ENCODE measurements around the gene CFAP92.
"Not testable (repeated sequence)": the region's sequence is repeated elsewhere in the genome, so short reads cannot be mapped to it uniquely, and the experiment has no call there.

Gene CFAP92

GRCh38 chr3:128878011-128878457, 115.8 kb downstream of the CFAP92 start:
- Mint-ChIP-seq H3K27me3 (no peaks in the 10 kb centered on the region), H3K4me3 (peak overlapping the region; percentile 90), H3K9me3 (no peaks in the 10 kb centered on the region), H3K27ac (peak overlapping the region; percentile 98), H3K4me1 (ENCODE audit: low read depth) (peaks cover 62% of the 10 kb centered on the region), H3K36me3 (ENCODE audit: low read depth) (peaks cover 54% of the 10 kb centered on the region)
- no peak for DNase-seq

GRCh38 chr3:128875556-128876120, 118.2 kb downstream of the CFAP92 start:
- Mint-ChIP-seq H3K9me3 (no peaks in the 10 kb centered on the region), H3K27me3 (no peaks in the 10 kb centered on the region), H3K27ac (peak overlapping the region; percentile 12), H3K36me3 (ENCODE audit: low read depth) (peaks cover 30% of the 10 kb centered on the region), H3K4me3 (no peak overlapping the region), H3K4me1 (ENCODE audit: low read depth) (peaks cover 38% of the 10 kb centered on the region)
- DNase-seq: peak; percentile 72

GRCh38 chr3:128874481-128875180, 119.2 kb downstream of the CFAP92 start:
- H3K9me3 Mint-ChIP-seq: no peaks in the 10 kb centered on the region
- H3K36me3 Mint-ChIP-seq (ENCODE audit: low read depth): peaks cover 20% of the 10 kb centered on the region
- no peak overlapping the region for H3K4me3 Mint-ChIP-seq
- no peak overlapping the region for H3K27ac Mint-ChIP-seq
- peaks cover 31% of the 10 kb centered on the region for H3K4me1 Mint-ChIP-seq (ENCODE audit: low read depth)
- DNase-seq: no peak
- no peaks in the 10 kb centered on the region for H3K27me3 Mint-ChIP-seq

- no peak for DNase-seq
- H3K27me3 Mint-ChIP-seq: no peaks in the 10 kb centered on the region
- H3K9me3 Mint-ChIP-seq: no peaks in the 10 kb centered on the region
- H3K36me3 Mint-ChIP-seq (ENCODE audit: low read depth): peaks cover 10% of the 10 kb centered on the region
- H3K27ac Mint-ChIP-seq: no peak overlapping the region
- H3K4me1 Mint-ChIP-seq (ENCODE audit: low read depth): peaks cover 26% of the 10 kb centered on the region
- H3K4me3 Mint-ChIP-seq: no peak overlapping the region
Measured at GRCh38 chr3:128873244-128874022, 120.4 kb downstream of the CFAP92 start.

GRCh38 chr3:128872744-128873143, 121.1 kb downstream of the CFAP92 start:
- no peak overlapping the region for H3K27ac Mint-ChIP-seq
- no peak for DNase-seq
- no peak overlapping the region for H3K4me3 Mint-ChIP-seq
- H3K9me3 Mint-ChIP-seq: no peaks in the 10 kb centered on the region
- H3K36me3 Mint-ChIP-seq (ENCODE audit: low read depth): peaks cover 5% of the 10 kb centered on the region
- H3K27me3 Mint-ChIP-seq: no peaks in the 10 kb centered on the region
- H3K4me1 Mint-ChIP-seq (ENCODE audit: low read depth): peaks cover 19% of the 10 kb centered on the region

GRCh38 chr3:128872282-128872681, 121.6 kb downstream of the CFAP92 start:
- peaks cover 19% of the 10 kb centered on the region for H3K4me1 Mint-ChIP-seq (ENCODE audit: low read depth)
- H3K4me3 Mint-ChIP-seq: no peak overlapping the region
- H3K36me3 Mint-ChIP-seq (ENCODE audit: low read depth): peaks cover under 1% of the 10 kb centered on the region
- no peak overlapping the region for H3K27ac Mint-ChIP-seq
- H3K27me3 Mint-ChIP-seq: no peaks in the 10 kb centered on the region
- DNase-seq: no peak
- no peaks in the 10 kb centered on the region for H3K9me3 Mint-ChIP-seq

- no peak for DNase-seq
- H3K27ac Mint-ChIP-seq: no peak overlapping the region
- no peaks in the 10 kb centered on the region for H3K36me3 Mint-ChIP-seq (ENCODE audit: low read depth)
- no peak overlapping the region for H3K4me3 Mint-ChIP-seq
- H3K27me3 Mint-ChIP-seq: no peaks in the 10 kb centered on the region
- H3K9me3 Mint-ChIP-seq: no peaks in the 10 kb centered on the region
- H3K4me1 Mint-ChIP-seq (ENCODE audit: low read depth): peaks cover 7% of the 10 kb centered on the region
Measured at GRCh38 chr3:128870347-128870746, 123.5 kb downstream of the CFAP92 start.

- Mint-ChIP-seq H3K4me3 (no peak overlapping the region), H3K27ac (peak overlapping the region; percentile 26), H3K9me3 (no peaks in the 10 kb centered on the region), H3K27me3 (no peaks in the 10 kb centered on the region), H3K4me1 (ENCODE audit: low read depth) (peaks cover 5% of the 10 kb centered on the region), H3K36me3 (ENCODE audit: low read depth) (no peaks in the 10 kb centered on the region)
- DNase-seq: no peak
Measured at GRCh38 chr3:128867200-128868125, 126.4 kb downstream of the CFAP92 start.

- not testable (repeated sequence) for H3K27ac Mint-ChIP-seq; H3K4me3 Mint-ChIP-seq; H3K27me3 Mint-ChIP-seq; H3K4me1 Mint-ChIP-seq (ENCODE audit: low read depth); DNase-seq
- Mint-ChIP-seq H3K9me3 (peaks cover 13% of the 10 kb centered on the region), H3K36me3 (ENCODE audit: low read depth) (peaks cover 16% of the 10 kb centered on the region)
Measured at GRCh38 chr3:128864849-128865804, 128.7 kb downstream of the CFAP92 start.

- Mint-ChIP-seq H3K9me3 (peaks cover 20% of the 10 kb centered on the region), H3K36me3 (ENCODE audit: low read depth) (peaks cover 21% of the 10 kb centered on the region), H3K4me3 (no peak overlapping the region), H3K27ac (no peak overlapping the region), H3K4me1 (ENCODE audit: low read depth) (peaks cover 5% of the 10 kb centered on the region), H3K27me3 (no peaks in the 10 kb centered on the region)
- no peak for DNase-seq
Measured at GRCh38 chr3:128864351-128864811, 129.5 kb downstream of the CFAP92 start.

GRCh38 chr3:128863560-128863959, 130.3 kb downstream of the CFAP92 start:
- Mint-ChIP-seq H3K9me3 (peaks cover 27% of the 10 kb centered on the region), H3K27me3 (no peaks in the 10 kb centered on the region), H3K36me3 (ENCODE audit: low read depth) (peaks cover 26% of the 10 kb centered on the region), H3K4me1 (ENCODE audit: low read depth) (peaks cover 5% of the 10 kb centered on the region), H3K27ac (no peak overlapping the region), H3K4me3 (no peak overlapping the region)
- no peak for DNase-seq

- no peaks in the 10 kb centered on the region for H3K4me1 Mint-ChIP-seq (ENCODE audit: low read depth)
- DNase-seq: no peak
- H3K36me3 Mint-ChIP-seq (ENCODE audit: low read depth): peaks cover 30% of the 10 kb centered on the region
- H3K27me3 Mint-ChIP-seq: no peaks in the 10 kb centered on the region
- peaks cover 40% of the 10 kb centered on the region for H3K9me3 Mint-ChIP-seq
- H3K4me3 Mint-ChIP-seq: no peak overlapping the region
- no peak overlapping the region for H3K27ac Mint-ChIP-seq
Measured at GRCh38 chr3:128861491-128861890, 132.4 kb downstream of the CFAP92 start.

Measured in activated T-cell treated with anti-CD3 and anti-CD28 coated beads, Interleukin-2, amount 50 U/mL, for 24 hours (primary cell).